GM19463 (cell line): ENCODE results near the gene TNS2.

Source experiments
- ATAC-seq: cut with Tn5 transposase; IDR thresholded peaks from one replicate; pipeline ENCODE4 v1.9.1; 2021; ENCODE audit warnings: mild to moderate bottlenecking, moderate library complexity; ENCODE audit not compliant: unreplicated experiment

Gene TNS2

GRCh38 chr12:53067993-53068770 is 18.3 kb downstream of the TNS2 start:
- ATAC-seq, result no peak

GRCh38 chr12:53068811-53069585 is 19.1 kb downstream of the TNS2 start:
- ATAC-seq, result no peak

GRCh38 chr12:53069621-53070410 is 20.0 kb downstream of the TNS2 start:
- no peak for ATAC-seq

- no peak for ATAC-seq
Measured at GRCh38 chr12:53070877-53071492, 21.1 kb downstream of the TNS2 start.

GRCh38 chr12:53071591-53072551 is 22.0 kb downstream of the TNS2 start:
- ATAC-seq, result no peak

GRCh38 chr12:53073881-53074280 is 24.0 kb downstream of the TNS2 start:
- ATAC-seq, result no peak

GRCh38 chr12:53074283-53074998 is 24.6 kb downstream of the TNS2 start:
- no peak for ATAC-seq

- no peak for ATAC-seq
Measured at GRCh38 chr12:53074999-53075370, 25.1 kb downstream of the TNS2 start.

GRCh38 chr12:53076461-53076860 is 26.6 kb downstream of the TNS2 start:
- no peak for ATAC-seq

GRCh38 chr12:53077030-53077429 is 27.2 kb downstream of the TNS2 start:
- ATAC-seq, result no peak

GRCh38 chr12:53078425-53079225 is 28.8 kb downstream of the TNS2 start:
- ATAC-seq, result no peak

GRCh38 chr12:53079226-53080117 is 29.6 kb downstream of the TNS2 start, which contains the start of gene SPRYD3:
Gene SPRYD3, minus strand, starts transcription at chr12:53079390. Its CDS starts 57 bp downstream, at chr12:53079333.
- peak; percentile 99 for ATAC-seq

GRCh38 chr12:53082637-53083175 is 32.8 kb downstream of the TNS2 start:
- ATAC-seq, result no peak

GRCh38 chr12:53086361-53086760 is 36.5 kb downstream of the TNS2 start:
- no peak for ATAC-seq

GRCh38 chr12:53090105-53090504 is 40.2 kb downstream of the TNS2 start:
- ATAC-seq, result no peak

GRCh38 chr12:53090554-53090953 is 40.7 kb downstream of the TNS2 start:
- no peak for ATAC-seq

- ATAC-seq, result no peak
Measured at GRCh38 chr12:53091756-53092155, 41.9 kb downstream of the TNS2 start.
